Measurements from ENCODE around the gene GALNT10.

Gene GALNT10

DNA sequence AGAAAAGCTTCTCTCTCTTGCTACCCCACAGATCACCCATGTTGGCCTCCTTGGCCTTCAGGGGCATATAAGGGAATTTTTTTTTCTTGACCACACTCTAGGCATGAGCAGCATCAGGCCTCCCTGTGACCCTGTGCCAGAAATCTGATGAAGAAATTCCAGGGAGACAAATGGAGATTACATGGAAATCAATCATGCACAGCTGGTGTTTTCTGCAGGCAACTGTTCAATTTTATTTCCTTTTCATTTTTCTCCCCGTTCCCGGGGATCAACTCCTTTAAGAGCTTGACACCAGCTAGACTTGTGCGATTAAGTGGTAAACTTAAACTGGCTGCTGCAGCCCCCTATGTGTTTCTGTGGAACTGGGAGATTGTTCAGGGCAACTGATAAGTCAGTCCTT is 59.3 kb downstream of the GALNT10 start:
- H3K4me3 ChIP-seq (replicated peaks in 1 of 2; ENCODE audit: low read depth in 2 of 2, low read length in 2 of 2) = no peak overlapping the region
- DNase-seq (ENCODE audit: low read depth in 2 of 2) = no peak
- TF ChIP-seq CTCF (IDR thresholded peaks at IDR 0.05; ENCODE audit: low read depth, low read length) = no peak

- no peak for TF ChIP-seq CTCF (IDR thresholded peaks at IDR 0.05; ENCODE audit: low read depth, low read length)
- DNase-seq (ENCODE audit: low read depth in 2 of 2) = no peak
- H3K4me3 ChIP-seq (replicated peaks in 1 of 2; ENCODE audit: low read depth in 2 of 2, low read length in 2 of 2) = no peak overlapping the region
Measured at GRCh38 chr5:154251529-154251928, 61.0 kb downstream of the GALNT10 start.

DNA sequence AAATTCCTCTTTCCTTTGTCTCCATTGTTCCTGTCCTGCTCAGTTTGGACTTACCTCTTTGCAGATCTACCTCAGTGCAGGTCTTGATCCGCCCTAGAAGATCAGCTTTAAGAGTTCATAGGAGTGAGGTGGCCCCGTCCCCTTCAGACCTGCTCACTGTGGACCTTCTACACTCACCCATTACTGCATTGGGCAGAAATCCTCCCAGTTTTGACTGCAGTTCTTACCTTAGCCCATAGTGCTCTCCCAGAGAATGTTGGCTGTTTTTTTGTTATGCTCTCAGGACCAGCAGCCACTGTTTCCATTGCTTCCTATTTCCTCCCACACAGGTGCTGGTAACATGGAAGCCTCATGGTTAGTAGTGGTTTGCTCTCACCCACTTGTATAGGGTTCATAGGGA is 63.3 kb downstream of the GALNT10 start:
- DNase-seq (ENCODE audit: low read depth in 2 of 2) = no peak
- no peak for TF ChIP-seq CTCF (IDR thresholded peaks at IDR 0.05; ENCODE audit: low read depth, low read length)

DNA sequence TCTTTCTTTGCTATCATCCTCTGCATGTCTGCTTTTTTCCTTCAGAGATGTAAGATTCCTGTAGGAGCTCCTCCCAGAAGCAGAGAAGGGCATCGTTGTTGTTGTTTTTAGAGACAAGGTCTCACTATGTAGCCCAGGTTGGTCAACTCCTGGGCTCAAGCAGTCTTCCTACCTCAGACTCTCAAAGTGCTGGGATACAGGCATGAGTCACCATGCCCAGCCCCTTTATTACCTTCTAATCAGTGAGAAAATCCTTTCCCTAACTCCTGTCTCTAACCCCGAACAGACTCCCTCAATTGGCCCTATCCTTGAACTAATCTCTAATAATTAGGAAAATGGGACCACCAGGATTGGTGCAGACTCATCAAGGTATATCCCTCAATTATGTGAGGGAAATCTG is 64.4 kb downstream of the GALNT10 start:
- TF ChIP-seq CTCF (IDR thresholded peaks at IDR 0.05; ENCODE audit: low read depth, low read length) = no peak
- H3K4me3 ChIP-seq (replicated peaks in 1 of 2; ENCODE audit: low read depth in 2 of 2, low read length in 2 of 2) = no peak overlapping the region
- DNase-seq (ENCODE audit: low read depth in 2 of 2) = no peak

More for the DNA sequence above, 63.3 kb downstream of the GALNT10 start:
- no peak overlapping the region for H3K4me3 ChIP-seq (replicated peaks in 1 of 2; ENCODE audit: low read depth in 2 of 2, low read length in 2 of 2)

- TF ChIP-seq CTCF (IDR thresholded peaks at IDR 0.05; ENCODE audit: low read depth, low read length) = no peak
- no peak for DNase-seq (ENCODE audit: low read depth in 2 of 2)
- H3K4me3 ChIP-seq (replicated peaks in 1 of 2; ENCODE audit: low read depth in 2 of 2, low read length in 2 of 2) = no peak overlapping the region
Measured at GRCh38 chr5:154257046-154257445, 66.5 kb downstream of the GALNT10 start.

- no peak for DNase-seq (ENCODE audit: low read depth in 2 of 2)
- TF ChIP-seq CTCF (IDR thresholded peaks at IDR 0.05; ENCODE audit: low read depth, low read length) = no peak
- H3K4me3 ChIP-seq (replicated peaks in 1 of 2; ENCODE audit: low read depth in 2 of 2, low read length in 2 of 2) = no peak overlapping the region
Measured at GRCh38 chr5:154258531-154259217, 68.1 kb downstream of the GALNT10 start.

Measured in cardiac fibroblast (primary cell).